OCI-LY7 (cell line): ENCODE measurements around the gene FOXK1. TPM values are rescaled to one million over a fixed set of nuclear protein-coding genes. Genes with fewer than 3 reads are reported as not detected.

Experiments
- Bru-seq: library from RNA; stranded (reverse); fragments of 400-500 nt; gene quantifications from one replicate; lab custom pipeline; 2021; lab: Mats Ljungman, UMichigan
- BruChase-seq, 2 experiments: library from RNA; stranded (reverse); fragments of 400-500 nt; gene quantifications; one replicate each; lab custom pipeline; 2021; lab: Mats Ljungman, UMichigan
- BruUV-seq: library from RNA; stranded (reverse); fragments of 400-500 nt; replicated peaks from 2 replicates; lab custom pipeline; 2021; lab: Mats Ljungman, UMichigan
- CTCF ChIA-PET: fragments of 300-600 bp; sonication (Branson Sonifier 250); formaldehyde crosslinking; loops from one replicate; lab custom pipeline; 2022; ENCODE audit warnings: antibody characterized with exemption; ENCODE audit not compliant: unreplicated experiment; lab: Charles Lee
- POLR2A ChIA-PET: fragments of 300-600 bp; sonication (Branson Sonifier 250); formaldehyde crosslinking; loops from one replicate; lab custom pipeline; 2022; ENCODE audit warnings: antibody characterized with exemption; lab: Charles Lee
- DNase-seq: peaks from one replicate; pipeline ENCODE4 v3.0.0-alpha.2; 2015; ENCODE audit warnings: low spot score
- H2AFZ ChIP-seq: fragments of 200-600 bp; sonication (generic), shearing (Covaris generic); 2 replicates; pipeline ENCODE4 v1.6.1; 2014; ENCODE audit warnings: mild to moderate bottlenecking, antibody characterized with exemption, low read length, moderate library complexity
- H3K27ac ChIP-seq: fragments of 200-600 bp; sonication (generic); 2 replicates; pipeline ENCODE4 v1.5.1; 2014; ENCODE audit warnings: mixed run types, low read depth, mild to moderate bottlenecking, moderate library complexity, low read length, inconsistent platforms; ENCODE audit not compliant: poor library complexity, severe bottlenecking
- H3K36me3 ChIP-seq: fragments of 200-600 bp; sonication (generic); 2 replicates; pipeline ENCODE4 v1.6.1; 2014; ENCODE audit warnings: mild to moderate bottlenecking, antibody characterized with exemption, low read length, moderate library complexity, mixed read lengths; ENCODE audit not compliant: insufficient read depth
- H3K4me1 ChIP-seq: fragments of 200-600 bp; sonication (generic); 2 replicates; pipeline ENCODE4 v1.5.1; 2014; ENCODE audit warnings: mild to moderate bottlenecking, low read length; ENCODE audit not compliant: insufficient read depth, poor library complexity, severe bottlenecking
- H3K4me2 ChIP-seq: fragments of 200-600 bp; sonication (generic); 2 replicates; pipeline ENCODE4 v1.6.1; 2014; ENCODE audit warnings: mild to moderate bottlenecking, low read length
- H3K4me3 ChIP-seq: fragments of 200-600 bp; sonication (generic); 2 replicates; pipeline ENCODE4 v1.5.1; 2014; ENCODE audit warnings: mild to moderate bottlenecking, low read depth, low read length; ENCODE audit not compliant: poor library complexity, severe bottlenecking
- H3K79me2 ChIP-seq: fragments of 200-600 bp; sonication (generic); 2 replicates; pipeline ENCODE4 v1.6.1; 2016; ENCODE audit warnings: low read depth, mild to moderate bottlenecking, low read length, moderate library complexity, mixed read lengths; ENCODE audit not compliant: insufficient read depth
- H3K9me2 ChIP-seq: fragments of 200-600 bp; sonication (generic); 2 replicates; pipeline ENCODE4 v1.6.1; 2016; ENCODE audit warnings: mild to moderate bottlenecking, low read length, mixed read lengths; ENCODE audit not compliant: insufficient read depth
- H3K9me3 ChIP-seq: fragments of 200-600 bp; sonication (generic); 2 replicates; pipeline ENCODE4 v1.6.1; 2014; ENCODE audit warnings: mild to moderate bottlenecking, mixed run types, low read length, mixed read lengths
- H4K20me1 ChIP-seq: fragments of 200-600 bp; sonication (generic); 2 replicates; pipeline ENCODE4 v1.6.1; 2014; ENCODE audit warnings: mild to moderate bottlenecking, antibody characterized with exemption, low read length, moderate library complexity, mixed read lengths; ENCODE audit not compliant: insufficient read depth
- CTCF ChIP-seq: fragments of 200-600 bp; sonication (generic); conservative IDR thresholded peaks from 2 replicates; pipeline ENCODE4 v1.5.1; 2014; ENCODE audit warnings: mild to moderate bottlenecking, antibody characterized with exemption, low read length, moderate library complexity, mixed read lengths
- EZH2phosphoT487 ChIP-seq: fragments of 200-600 bp; sonication (generic); IDR thresholded peaks from 2 replicates; pipeline ENCODE4 v1.6.1; 2018; ENCODE audit warnings: low read depth, borderline replicate concordance, mild to moderate bottlenecking, mixed run types, antibody characterized with exemption, low read length, moderate library complexity, mixed read lengths
- intact Hi-C: fragments of 100-400 bp; cut with micrococcal nuclease; formaldehyde crosslinking; loops from one replicate; pipeline ENCODE4 v1.10.0; 2022; ENCODE audit not compliant: unreplicated experiment
- long read RNA-seq: library from polyadenylated mRNA; stranded (forward); transcript quantifications from one replicate; pipeline ENCODE4 v2.0.0, GENCODE V29; 2022
- total RNA-seq, 2 experiments: library from RNA; depleted of rRNA in 1 of 2; stranded (reverse); fragments of >200 nt in 1 of 2; shearing (Covaris generic) in 1 of 2; gene quantifications; 2 replicates each; pipeline ENCODE4 v1.2.3, GENCODE V29; 2014 to 2022

The FOXK1 gene
- total RNA-seq (2014; rRNA removed; shearing (Covaris generic)) (13.8 and 17.3 TPM in 2 replicates), total RNA-seq (2022) (32.0 and 34.5 TPM in 2 replicates), Bru-seq, nascent RNA (percentile 68 among the genes with signal in this experiment), BruChase-seq, experiment 1, labeled RNA remaining after a 6-hour chase (percentile 78 among the genes with signal in this experiment), BruChase-seq, experiment 2, labeled RNA remaining after a 2-hour chase (percentile 81 among the genes with signal in this experiment)
- long read RNA-seq, full-length matches to known transcripts = 7 of 21 reads
- long read RNA-seq, partial matches to known transcripts = 4 of 21 reads
- long read RNA-seq, other reads (novel, unspliced or antisense) = 10 of 21 reads

- no TSS peak for BruUV-seq
- H4K20me1 ChIP-seq = peaks cover 21% of the 10 kb centered on the region; the same call in 1 of the 2 replicates
- H3K4me1 ChIP-seq = peaks cover 21% of the 10 kb centered on the region
- H3K36me3 ChIP-seq = peaks cover 22% of the 10 kb centered on the region
- peak within 1 kb of the TSS; percentile 94 for H3K4me2 ChIP-seq
- peak within 1 kb of the TSS; percentile 95 for H2AFZ ChIP-seq
- H3K9me2 ChIP-seq = no peaks in the 10 kb centered on the region
- H3K79me2 ChIP-seq = peaks cover 44% of the 10 kb centered on the region
- no peaks in the 10 kb centered on the region for H3K9me3 ChIP-seq
- peak within 1 kb of the TSS; percentile 51 for H3K27ac ChIP-seq
- H3K4me3 ChIP-seq = peak within 1 kb of the TSS; percentile 96
- ChIA-PET CTCF (interaction anchor here (1.1 kb wide), 1 partner anchor 40 kb away, joined by 3 read pairs; no protein-coding TSS in a partner anchor), POLR2A (interaction anchor here (1.4 kb wide), 1 partner anchor 41 kb away, joined by 12 read pairs; no protein-coding TSS in a partner anchor)
- no peak for TF ChIP-seq EZH2phosphoT487
- no peak for TF ChIP-seq CTCF
- intact Hi-C loops = loop anchor here (1.0 to 5.0 kb wide), 2 partner anchors 41 to 60 kb away; no protein-coding TSS in a partner anchor
- DNase-seq = peak; percentile 86
Measured at GRCh38 chr7:4681886-4682620, at the start of gene FOXK1. Gene FOXK1 (plus strand): TSS chr7:4682295. CDS start chr7:4682309, 14 bp downstream.

- H3K9me2 ChIP-seq = no peaks in the 10 kb centered on the region
- no peak overlapping the region for H3K4me3 ChIP-seq
- CTCF ChIA-PET = no interaction called here
- H3K36me3 ChIP-seq = no peaks in the 10 kb centered on the region
- TF ChIP-seq CTCF = no peak
- TF ChIP-seq EZH2phosphoT487 = no peak
- intact Hi-C loops = no loop called here
- no TSS peak for BruUV-seq
- no peaks in the 10 kb centered on the region for H3K9me3 ChIP-seq
- no peak overlapping the region for H3K4me2 ChIP-seq
- no peaks in the 10 kb centered on the region for H4K20me1 ChIP-seq
- no peaks in the 10 kb centered on the region for H3K79me2 ChIP-seq
- DNase-seq = no peak
- no peaks in the 10 kb centered on the region for H3K4me1 ChIP-seq
- POLR2A ChIA-PET = no interaction called here
- H2AFZ ChIP-seq = no peak overlapping the region
- no peak overlapping the region for H3K27ac ChIP-seq
Measured at GRCh38 chr7:4633012-4633411, 49.1 kb upstream of the FOXK1 start.
